KMS-11 (cell line): ENCODE data around the gene SOCS1.

ENCODE experiments used
- H2AFZ ChIP-seq: fragments of 200-600 bp; sonication (generic); 2 replicates; pipeline ENCODE4 v1.6.1; 2016; ENCODE audit warnings: antibody characterized with exemption, mixed run types, low read depth
- H3K27ac ChIP-seq: fragments of 200-600 bp; sonication (generic); 2 replicates; pipeline ENCODE4 v1.6.1; 2016; ENCODE audit warnings: mild to moderate bottlenecking, mixed run types
- H3K27me3 ChIP-seq: fragments of 200-600 bp; sonication (generic); 2 replicates; pipeline ENCODE4 v1.6.1; 2017; ENCODE audit warnings: mild to moderate bottlenecking, low read depth, mixed run types, moderate library complexity; ENCODE audit not compliant: insufficient read depth
- H3K36me3 ChIP-seq: fragments of 200-600 bp; sonication (generic); 2 replicates; pipeline ENCODE4 v1.6.1; 2017; ENCODE audit warnings: mild to moderate bottlenecking, mixed run types; ENCODE audit not compliant: insufficient read depth
- H3K4me1 ChIP-seq: fragments of 200-600 bp; sonication (generic); 2 replicates; pipeline ENCODE4 v1.6.1; 2016; ENCODE audit warnings: mild to moderate bottlenecking, low read depth, mixed run types; ENCODE audit not compliant: poor library complexity, severe bottlenecking
- H3K4me2 ChIP-seq: fragments of 200-600 bp; sonication (generic); 2 replicates; pipeline ENCODE4 v1.7.0; 2016; ENCODE audit warnings: mild to moderate bottlenecking, mixed run types
- H3K4me3 ChIP-seq: fragments of 200-600 bp; sonication (generic); IDR thresholded peaks from 2 replicates; pipeline ENCODE4 v1.6.1; 2017; ENCODE audit warnings: low read depth, low read length, mixed read lengths; ENCODE audit not compliant: insufficient read depth
- H3K79me2 ChIP-seq: fragments of 200-600 bp; sonication (generic); 2 replicates; pipeline ENCODE4 v1.6.1; 2016; ENCODE audit warnings: low read depth, mixed run types; ENCODE audit not compliant: insufficient read depth
- H3K9ac ChIP-seq: fragments of 200-600 bp; sonication (generic); 2 replicates; pipeline ENCODE4 v1.6.1; 2016; ENCODE audit warnings: mild to moderate bottlenecking, mixed run types
- H4K20me1 ChIP-seq: fragments of 200-600 bp; sonication (generic); 2 replicates; pipeline ENCODE4 v1.6.1; 2016; ENCODE audit warnings: mild to moderate bottlenecking, mixed run types; ENCODE audit not compliant: insufficient read depth
- CTCF ChIP-seq: fragments of 200-600 bp; sonication (generic); conservative IDR thresholded peaks from 2 replicates; pipeline ENCODE4 v1.6.1; 2017; ENCODE audit warnings: low read depth, mild to moderate bottlenecking, antibody characterized with exemption, low read length, moderate library complexity, mixed read lengths

The SOCS1 gene

GRCh38 chr16:11238272-11239202, 17.5 kb downstream of the SOCS1 start:
- Histone ChIP-seq H3K27ac (no peak overlapping the region), H3K4me3 (no peak overlapping the region), H3K4me2 (no peak overlapping the region), H4K20me1 (no peaks in the 10 kb centered on the region), H3K79me2 (no peaks in the 10 kb centered on the region), H2AFZ (no peak overlapping the region), H3K4me1 (peaks cover 14% of the 10 kb centered on the region), H3K36me3 (no peaks in the 10 kb centered on the region), H3K27me3 (no peaks in the 10 kb centered on the region), H3K9ac (no peak overlapping the region)
- no peak for TF ChIP-seq CTCF

GRCh38 chr16:11236461-11237254, 19.3 kb downstream of the SOCS1 start:
- TF ChIP-seq CTCF = no peak
- Histone ChIP-seq H3K79me2 (no peaks in the 10 kb centered on the region), H3K4me2 (no peak overlapping the region), H3K27ac (no peak overlapping the region), H3K27me3 (no peaks in the 10 kb centered on the region), H3K9ac (no peak overlapping the region), H4K20me1 (no peaks in the 10 kb centered on the region), H3K4me3 (no peak overlapping the region), H3K4me1 (peaks cover 14% of the 10 kb centered on the region), H2AFZ (no peak overlapping the region), H3K36me3 (no peaks in the 10 kb centered on the region)

- H3K36me3 ChIP-seq = no peaks in the 10 kb centered on the region
- TF ChIP-seq CTCF = no peak
- H2AFZ ChIP-seq = no peak overlapping the region
- no peak overlapping the region for H3K4me3 ChIP-seq
- no peaks in the 10 kb centered on the region for H4K20me1 ChIP-seq
- H3K4me1 ChIP-seq = peaks cover 8% of the 10 kb centered on the region
- H3K79me2 ChIP-seq = no peaks in the 10 kb centered on the region
- H3K27me3 ChIP-seq = no peaks in the 10 kb centered on the region
- no peak overlapping the region for H3K4me2 ChIP-seq
- no peak overlapping the region for H3K9ac ChIP-seq
- H3K27ac ChIP-seq = no peak overlapping the region
Measured at GRCh38 chr16:11235703-11235991, 20.4 kb downstream of the SOCS1 start.

- no peak overlapping the region for H3K9ac ChIP-seq
- H4K20me1 ChIP-seq = no peaks in the 10 kb centered on the region
- H3K79me2 ChIP-seq = no peaks in the 10 kb centered on the region
- H3K27ac ChIP-seq = no peak overlapping the region
- no peak overlapping the region for H3K4me2 ChIP-seq
- peaks cover 6% of the 10 kb centered on the region for H3K4me1 ChIP-seq
- no peaks in the 10 kb centered on the region for H3K27me3 ChIP-seq
- H2AFZ ChIP-seq = no peak overlapping the region
- H3K36me3 ChIP-seq = no peaks in the 10 kb centered on the region
- H3K4me3 ChIP-seq = no peak overlapping the region
- no peak for TF ChIP-seq CTCF
Measured at GRCh38 chr16:11234884-11235702, 20.9 kb downstream of the SOCS1 start.
